Thyroid gland (tissue), 4 donors: ENCODE measurements around the gene OSGIN1. TPM values are rescaled to one million over a fixed set of nuclear protein-coding genes. Genes with fewer than 3 reads are reported as not detected.

Source experiments
- DNase-seq, 2 donors: peaks; one replicate each; pipeline ENCODE4 v3.0.0-alpha.2; 2019
- H3K27ac ChIP-seq, 3 donors: fragments of 200-600 bp; sonication (generic); 1 replicate in 2 of 3; 2 replicates in 1 of 3; pipeline ENCODE4 v1.5.1; 2016 to 2019; ENCODE audit warnings: mild to moderate bottlenecking in 1 of 3, moderate library complexity in 1 of 3
- H3K27me3 ChIP-seq: fragments of 200-600 bp; sonication (generic); one replicate; pipeline ENCODE4 v1.5.1; 2019
- H3K36me3 ChIP-seq, 2 donors: fragments of 200-600 bp; sonication (generic); one replicate each; pipeline ENCODE4 v1.5.1; 2016 to 2019
- H3K4me1 ChIP-seq, 2 donors: fragments of 200-600 bp; sonication (generic); one replicate each; pipeline ENCODE4 v1.5.1; 2017 to 2019
- H3K4me3 ChIP-seq, 3 donors: fragments of 200-600 bp; sonication (generic); replicated peaks in 1 of 3; 1 replicate in 2 of 3; 2 replicates in 1 of 3; pipeline ENCODE4 v1.5.1; 2016; ENCODE audit warnings: mild to moderate bottlenecking in 1 of 3
- H3K9me3 ChIP-seq: fragments of 200-600 bp; sonication (generic); one replicate; pipeline ENCODE4 v1.5.1; 2017
- POLR2A ChIP-seq, 2 donors: fragments of 450-650 bp; IDR thresholded peaks; one replicate each; pipeline ENCODE4 v1.6.1; 2017; ENCODE audit warnings: antibody characterized with exemption in 2 of 2, mild to moderate bottlenecking in 2 of 2, moderate library complexity in 1 of 2
- WGBS, 2 donors: methylation state at CpG; one replicate each; pipeline ENCODE4 v1.1.5; 2017; 5-methylcytosine and 5-hydroxymethylcytosine counted together
- intact Hi-C: fragments of 100-400 bp; cut with DNase I; formaldehyde crosslinking; loops from one replicate; pipeline ENCODE4 v1.15.1; 2023
- total RNA-seq, 4 donors: library from RNA; depleted of rRNA; stranded (reverse); fragments of >200 nt; gene quantifications; one replicate each; pipeline ENCODE4 v1.2.3, GENCODE V29; 2016
- TF ChIP-seq, protein P1 (sequence below), 6 experiments: fragments of 200-600 bp in 3 of 6; fragments of 450-650 bp in 3 of 6; sonication (generic) in 3 of 6; IDR thresholded peaks; one replicate each; pipeline ENCODE4 v1.5.1; 2016 to 2019; ENCODE audit warnings: antibody characterized with exemption in 6 of 6, mild to moderate bottlenecking in 2 of 6, inconsistent platforms in 1 of 6, moderate library complexity in 1 of 6

OSGIN1 gene
- total RNA-seq, 4 donors from 2014 or later = 14.5 to 53.5 (median 31.9) TPM

DNA sequence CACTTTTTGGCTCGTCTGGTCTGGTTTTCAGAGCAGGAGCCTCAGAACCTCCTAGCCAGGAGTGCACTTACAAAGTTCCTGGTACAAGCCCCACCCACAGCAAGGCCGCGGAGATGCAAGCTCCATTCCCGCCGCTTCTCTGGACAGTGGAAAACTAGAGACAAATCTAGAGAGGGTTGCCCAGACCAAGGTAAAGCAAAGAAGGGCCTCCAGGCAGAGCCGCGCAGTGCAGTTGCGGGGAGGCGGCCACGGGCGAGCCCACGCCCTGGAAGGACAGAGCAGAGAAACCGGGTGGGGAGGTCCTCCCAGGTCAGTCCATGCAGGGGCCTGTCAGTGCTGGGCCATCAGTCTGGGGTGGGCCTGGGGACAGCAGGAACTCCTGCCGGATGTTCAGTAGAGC is 11.0 kb upstream of the OSGIN1 start:
- 82 to 92% methylated on average over 9 to 14 of the region's 14 CpGs for WGBS, 2 donors
- intact Hi-C loops = no loop called here

DNA sequence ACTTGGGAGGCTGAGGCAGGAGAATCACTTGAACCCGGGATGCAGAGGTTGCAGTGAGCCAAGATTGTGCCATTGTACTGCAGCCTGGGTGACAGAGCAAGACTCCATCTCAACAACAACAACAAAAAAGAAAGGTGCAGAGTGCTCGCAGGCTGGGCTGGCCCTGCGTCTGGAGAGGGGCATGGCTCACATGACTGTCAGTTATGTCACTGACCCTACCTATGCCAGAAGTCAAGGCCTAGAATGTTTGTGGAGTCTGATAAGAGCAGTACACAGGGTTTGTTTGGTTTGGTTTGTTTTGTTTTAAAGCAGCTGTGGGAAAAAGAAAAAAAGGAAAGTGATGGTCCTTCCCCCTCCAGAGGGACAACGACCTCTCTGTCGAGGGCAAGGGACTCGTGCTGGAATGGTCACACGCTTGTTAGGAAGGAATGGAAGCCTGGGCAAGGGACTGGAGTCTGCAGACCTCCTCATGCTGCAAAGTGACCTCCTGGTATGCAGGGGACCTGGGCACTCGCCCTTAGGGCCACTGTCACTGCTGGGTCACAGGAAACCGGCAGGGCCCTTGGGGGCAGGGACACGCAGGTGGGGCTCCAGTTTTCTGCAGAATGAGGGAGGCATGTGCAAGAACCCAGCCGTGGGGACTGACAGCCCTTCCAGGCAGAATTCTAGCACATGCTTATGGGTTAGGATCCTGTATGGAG is 10.1 kb upstream of the OSGIN1 start:
- Histone ChIP-seq H3K27me3 (no peaks in the 10 kb centered on the region), H3K36me3 (no peaks in the 10 kb centered on the region), H3K4me3 (no peak overlapping the region), H3K9me3 (no peaks in the 10 kb centered on the region), H3K27ac (no peak overlapping the region), H3K4me1 (no peaks in the 10 kb centered on the region)
- no peak for DNase-seq
- TF ChIP-seq POLR2A (IDR thresholded peaks at IDR 0.05) = no peak
- TF ChIP-seq, protein P1, sequence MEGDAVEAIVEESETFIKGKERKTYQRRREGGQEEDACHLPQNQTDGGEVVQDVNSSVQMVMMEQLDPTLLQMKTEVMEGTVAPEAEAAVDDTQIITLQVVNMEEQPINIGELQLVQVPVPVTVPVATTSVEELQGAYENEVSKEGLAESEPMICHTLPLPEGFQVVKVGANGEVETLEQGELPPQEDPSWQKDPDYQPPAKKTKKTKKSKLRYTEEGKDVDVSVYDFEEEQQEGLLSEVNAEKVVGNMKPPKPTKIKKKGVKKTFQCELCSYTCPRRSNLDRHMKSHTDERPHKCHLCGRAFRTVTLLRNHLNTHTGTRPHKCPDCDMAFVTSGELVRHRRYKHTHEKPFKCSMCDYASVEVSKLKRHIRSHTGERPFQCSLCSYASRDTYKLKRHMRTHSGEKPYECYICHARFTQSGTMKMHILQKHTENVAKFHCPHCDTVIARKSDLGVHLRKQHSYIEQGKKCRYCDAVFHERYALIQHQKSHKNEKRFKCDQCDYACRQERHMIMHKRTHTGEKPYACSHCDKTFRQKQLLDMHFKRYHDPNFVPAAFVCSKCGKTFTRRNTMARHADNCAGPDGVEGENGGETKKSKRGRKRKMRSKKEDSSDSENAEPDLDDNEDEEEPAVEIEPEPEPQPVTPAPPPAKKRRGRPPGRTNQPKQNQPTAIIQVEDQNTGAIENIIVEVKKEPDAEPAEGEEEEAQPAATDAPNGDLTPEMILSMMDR (IDR thresholded peaks at IDR 0.05) = no peak
- intact Hi-C loops = no loop called here
- WGBS, 2 donors = 63 to 64% methylated on average over 9 of the region's 11 CpGs

More for the DNA sequence above, 11.0 kb upstream of the OSGIN1 start:
- DNase-seq = no peak
- Histone ChIP-seq H3K4me1 (no peaks in the 10 kb centered on the region), H3K36me3 (no peaks in the 10 kb centered on the region), H3K4me3 (no peak overlapping the region), H3K27me3 (no peaks in the 10 kb centered on the region), H3K27ac (no peak overlapping the region), H3K9me3 (no peaks in the 10 kb centered on the region)
- TF ChIP-seq, protein P1 (IDR thresholded peaks at IDR 0.05) = no peak
- TF ChIP-seq POLR2A (IDR thresholded peaks at IDR 0.05) = no peak

DNA sequence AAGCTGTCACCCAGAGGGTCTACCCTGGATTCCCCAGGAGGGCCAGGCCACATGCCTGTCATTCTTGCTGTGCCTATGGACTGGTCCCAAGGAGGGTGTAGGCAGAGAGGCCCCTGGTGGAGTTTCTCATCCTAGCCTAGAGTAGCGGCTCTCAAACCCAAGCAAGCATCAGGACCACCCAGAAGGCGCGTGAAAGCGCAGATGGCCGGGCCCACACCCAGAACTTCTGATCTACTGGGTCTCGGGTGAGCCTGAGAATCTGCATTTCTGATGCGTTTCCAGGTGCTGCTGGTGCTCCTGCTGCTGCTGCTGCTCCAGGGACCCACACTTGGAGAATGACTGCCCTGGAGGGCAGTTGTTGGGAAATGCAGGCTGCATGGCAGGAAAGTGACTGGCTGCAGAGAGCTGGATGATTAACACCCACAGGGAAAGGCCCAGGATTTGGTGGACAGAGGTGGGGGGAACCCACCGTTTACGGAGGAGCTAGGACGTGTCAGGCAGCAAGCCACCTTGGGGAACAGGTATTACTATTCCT is 9.5 kb upstream of the OSGIN1 start:
- Histone ChIP-seq H3K36me3 (no peaks in the 10 kb centered on the region), H3K9me3 (no peaks in the 10 kb centered on the region), H3K27me3 (no peaks in the 10 kb centered on the region), H3K4me3 (no peak overlapping the region), H3K27ac (no peak overlapping the region), H3K4me1 (peaks cover 2 to 4% of the 10 kb centered on the region in 2 donors)
- intact Hi-C loops = no loop called here
- DNase-seq = no peak
- no peak for TF ChIP-seq POLR2A (IDR thresholded peaks at IDR 0.05)
- TF ChIP-seq, protein P1 (IDR thresholded peaks at IDR 0.05) = no peak
- 84 to 90% methylated on average over 6 to 10 of the region's 10 CpGs for WGBS, 2 donors

DNA sequence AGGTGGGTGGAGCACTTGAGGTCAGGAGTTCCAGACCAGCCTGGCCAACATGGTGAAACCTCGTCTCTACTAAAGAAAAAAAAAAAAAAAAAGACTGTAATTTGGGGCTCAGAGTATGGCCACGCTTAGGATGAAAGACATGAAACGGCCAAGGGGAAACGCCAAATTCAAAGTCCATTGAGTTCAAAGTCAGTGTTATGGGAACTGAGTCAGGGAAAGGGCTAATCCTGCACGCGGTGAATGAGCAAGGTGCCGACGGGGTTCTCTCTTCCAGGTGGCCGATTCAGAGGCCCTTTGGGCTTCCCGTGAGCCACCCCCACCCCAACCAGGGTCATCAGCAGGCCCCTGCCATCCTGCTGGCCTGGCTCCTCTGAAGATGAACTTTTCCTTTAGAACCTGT is 7.5 kb upstream of the OSGIN1 start:
- WGBS, 2 donors = 90% methylated on average over 10 of the region's 10 CpGs
- Histone ChIP-seq H3K27ac (no peak overlapping the region), H3K4me3 (no peak overlapping the region), H3K9me3 (no peaks in the 10 kb centered on the region), H3K27me3 (no peaks in the 10 kb centered on the region), H3K4me1 (peaks cover 4 to 10% of the 10 kb centered on the region in 2 donors), H3K36me3 (no peaks in the 10 kb centered on the region)
- intact Hi-C loops = no loop called here
- no peak for TF ChIP-seq POLR2A (IDR thresholded peaks at IDR 0.05)
- TF ChIP-seq, protein P1 (IDR thresholded peaks at IDR 0.05) = no peak
- DNase-seq = no peak

DNA sequence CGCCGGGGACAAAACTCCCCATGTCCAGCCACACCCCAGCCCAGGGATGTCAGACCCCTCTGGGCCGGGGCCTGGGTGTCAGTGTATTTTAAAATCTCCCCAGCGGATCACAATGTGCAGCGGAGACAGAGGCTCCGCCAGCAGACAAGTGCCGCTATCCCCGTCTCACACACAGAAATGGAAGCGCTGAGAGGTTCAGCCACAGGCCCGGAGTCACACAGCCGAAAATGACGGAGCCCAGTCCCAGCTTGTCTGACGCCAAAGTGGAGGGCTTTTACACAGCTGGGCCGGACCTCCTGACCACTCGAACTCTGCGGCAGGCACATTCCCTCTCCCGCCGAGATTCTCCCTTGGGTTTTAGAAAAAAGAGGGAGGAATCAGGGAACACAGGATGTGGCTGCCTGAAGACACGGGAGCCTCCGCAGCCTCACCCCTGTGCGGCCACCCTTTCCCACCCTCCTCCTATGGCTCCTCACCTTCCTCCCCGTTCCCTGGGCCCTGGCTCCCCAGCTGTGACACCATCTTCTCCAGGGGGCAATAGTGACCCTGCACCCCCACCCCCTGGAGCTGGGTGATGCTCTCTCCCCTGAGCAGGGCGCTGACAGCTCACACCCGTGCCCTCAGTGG is 6.8 kb upstream of the OSGIN1 start:
- DNase-seq = no peak
- Histone ChIP-seq H3K27me3 (no peaks in the 10 kb centered on the region), H3K27ac (no peak overlapping the region), H3K4me1 (peaks cover 4 to 10% of the 10 kb centered on the region in 2 donors), H3K4me3 (no peak overlapping the region), H3K36me3 (no peaks in the 10 kb centered on the region), H3K9me3 (no peaks in the 10 kb centered on the region)
- intact Hi-C loops = no loop called here
- 81 to 88% methylated on average over 14 to 19 of the region's 24 CpGs for WGBS, 2 donors
- TF ChIP-seq, protein P1 (IDR thresholded peaks at IDR 0.05) = no peak
- TF ChIP-seq POLR2A (IDR thresholded peaks at IDR 0.05) = no peak
